Glutamatergic neuron (in vitro differentiated cells): Measurements from ENCODE around the gene MLC1. TPM values are rescaled to one million over a fixed set of nuclear protein-coding genes. Genes with fewer than 3 reads are reported as not detected.

Experiments used
- DNase-seq: peaks from one replicate; pipeline ENCODE4 v3.0.0; 2022
- H3K27ac Mint-ChIP-seq: one replicate; pipeline ENCODE4 v1.8.0; 2020; ENCODE audit warnings: mild to moderate bottlenecking, mixed read lengths, inconsistent platforms; ENCODE audit not compliant: unreplicated experiment
- H3K27me3 Mint-ChIP-seq: one replicate; pipeline ENCODE4 v1.8.0; 2020; ENCODE audit warnings: mild to moderate bottlenecking, moderate library complexity, mixed read lengths, inconsistent platforms; ENCODE audit not compliant: unreplicated experiment
- H3K36me3 Mint-ChIP-seq: one replicate; pipeline ENCODE4 v1.8.0; 2020; ENCODE audit warnings: mild to moderate bottlenecking, mixed read lengths, inconsistent platforms; ENCODE audit not compliant: unreplicated experiment
- H3K4me1 Mint-ChIP-seq: one replicate; pipeline ENCODE4 v1.8.0; 2020; ENCODE audit warnings: mild to moderate bottlenecking, low read depth, mixed read lengths, inconsistent platforms; ENCODE audit not compliant: unreplicated experiment
- H3K4me3 Mint-ChIP-seq: one replicate; pipeline ENCODE4 v1.8.0; 2020; ENCODE audit warnings: mild to moderate bottlenecking, mixed read lengths, inconsistent platforms; ENCODE audit not compliant: unreplicated experiment
- H3K9me3 Mint-ChIP-seq: one replicate; pipeline ENCODE4 v1.8.0; 2020; ENCODE audit warnings: mild to moderate bottlenecking, moderate library complexity, mixed read lengths, inconsistent platforms; ENCODE audit not compliant: unreplicated experiment
- CTCF ChIP-seq: fragments of 200-600 bp; sonication (generic); IDR thresholded peaks from one replicate; pipeline ENCODE4 v1.5.0; 2021; ENCODE audit not compliant: partially characterized antibody, unreplicated experiment
- total RNA-seq: library from RNA; stranded (reverse); fragmentation: NEBNext Ultra II Directional; extraction: Animal tissue kit (Norgen Biotek cat#: 25700); gene quantifications from one replicate; pipeline ENCODE4 v1.2.1, GENCODE V29; 2021; ENCODE audit not compliant: unreplicated experiment

MLC1 gene
- total RNA-seq, 1 donor from 2014 or later = not detected

GRCh38 chr22:50010676-50011446, 74.4 kb downstream of the MLC1 start:
- peaks cover 13% of the 10 kb centered on the region for H3K27me3 Mint-ChIP-seq
- H3K4me1 Mint-ChIP-seq = no peaks in the 10 kb centered on the region
- H3K4me3 Mint-ChIP-seq = no peak overlapping the region
- DNase-seq = no peak
- H3K9me3 Mint-ChIP-seq = no peaks in the 10 kb centered on the region
- H3K27ac Mint-ChIP-seq = no peak overlapping the region
- TF ChIP-seq CTCF = no peak
- no peaks in the 10 kb centered on the region for H3K36me3 Mint-ChIP-seq

GRCh38 chr22:50009765-50010675, 75.2 kb downstream of the MLC1 start:
- Mint-ChIP-seq H3K27me3 (peaks cover 13% of the 10 kb centered on the region), H3K9me3 (no peaks in the 10 kb centered on the region), H3K36me3 (no peaks in the 10 kb centered on the region), H3K4me1 (no peaks in the 10 kb centered on the region), H3K4me3 (no peak overlapping the region), H3K27ac (no peak overlapping the region)
- no peak for TF ChIP-seq CTCF
- no peak for DNase-seq

Other genes starting within 250 kb of the MLC1 start
- 53.5 TPM for gene ZBED4, start 231.6 kb downstream of the MLC1 start, total RNA-seq
- gene ALG12, start 167.0 kb downstream of the MLC1 start, total RNA-seq = 14.7 TPM
- gene CRELD2, start 166.8 kb downstream of the MLC1 start, total RNA-seq = 24.9 TPM
- gene PIM3, start 124.7 kb downstream of the MLC1 start, total RNA-seq = 32.3 TPM
- gene IL17REL, start 72.7 kb downstream of the MLC1 start, total RNA-seq = not detected
- not detected for gene TTLL8, start 27.1 kb downstream of the MLC1 start, total RNA-seq
- gene MOV10L1, start 4.6 kb upstream of the MLC1 start, total RNA-seq = 0.34 TPM
- 1.8 TPM for gene PANX2, start 85.3 kb upstream of the MLC1 start, total RNA-seq
- 31.3 TPM for gene TRABD, start 100.5 kb upstream of the MLC1 start, total RNA-seq
- 23.9 TPM for gene SELENOO, start 115.6 kb upstream of the MLC1 start, total RNA-seq
- gene TUBGCP6, start 159.6 kb upstream of the MLC1 start, total RNA-seq = 51.0 TPM
- gene HDAC10, start 165.8 kb upstream of the MLC1 start, total RNA-seq = 88.2 TPM
- gene MAPK12, start 176.3 kb upstream of the MLC1 start, total RNA-seq = 88.5 TPM
- gene MAPK11, start 185.0 kb upstream of the MLC1 start, total RNA-seq = 131 TPM
- gene PLXNB2, start 222.2 kb upstream of the MLC1 start, total RNA-seq = 95.2 TPM
- 32.1 TPM for gene DENND6B, start 241.6 kb upstream of the MLC1 start, total RNA-seq